Superior temporal gyrus (tissue), 1 donor: Measurements from ENCODE around the gene CCDC177.

ENCODE experiments used
- DNase-seq: peaks from one replicate; pipeline ENCODE4 v3.0.0-alpha.2; 2016; ENCODE audit errors: extremely low spot score

CCDC177 gene

DNA sequence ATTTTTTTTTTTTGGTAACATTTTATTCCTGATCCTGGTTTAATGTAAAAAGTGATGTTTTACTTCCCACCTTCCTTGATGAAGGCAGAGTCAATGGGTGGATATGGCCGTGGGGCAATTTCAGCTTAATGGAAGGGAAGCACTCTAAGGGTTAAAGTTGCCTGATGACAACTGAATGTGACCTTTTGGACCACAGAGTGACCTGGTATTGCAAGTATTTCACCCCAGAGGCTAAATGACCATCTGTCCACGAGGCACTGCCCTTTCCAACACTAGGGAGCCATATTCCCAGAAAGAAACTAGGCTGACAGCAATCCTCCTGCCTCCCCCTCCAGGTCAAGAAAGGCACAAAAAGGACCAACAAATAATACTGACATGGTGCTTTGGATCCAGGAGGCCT lies 4.8 kb downstream of the CCDC177 start:
- no peak for DNase-seq

- DNase-seq = no peak
Observed at GRCh38 chr14:69567563-69567962, 7.1 kb downstream of the CCDC177 start.

GRCh38 chr14:69561893-69562292 lies 12.8 kb downstream of the CCDC177 start:
- DNase-seq = no peak

DNA sequence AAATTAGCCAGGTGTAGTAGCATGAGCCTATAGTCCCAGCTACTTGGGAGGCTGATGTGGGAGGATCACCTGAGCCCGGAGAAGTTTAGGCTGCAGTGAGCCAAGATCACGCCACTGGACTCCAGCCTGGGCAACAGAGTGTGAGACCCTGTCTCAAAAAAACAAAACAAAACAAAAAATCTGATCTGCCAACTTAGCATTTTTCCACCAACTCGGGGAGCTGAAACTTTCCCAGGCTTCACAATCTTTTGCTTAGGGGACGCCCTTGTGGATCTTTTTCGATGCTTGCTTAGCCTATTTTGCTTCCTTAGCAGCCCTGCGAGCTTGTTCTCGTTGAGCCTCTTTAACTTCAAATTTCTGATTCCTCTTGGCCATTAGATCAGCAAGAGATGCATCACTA lies 13.8 kb downstream of the CCDC177 start:
- DNase-seq = no peak

- DNase-seq = peak; percentile 70
Observed at GRCh38 chr14:69559581-69560011, 15.1 kb downstream of the CCDC177 start.

- no peak for DNase-seq
Observed at GRCh38 chr14:69558774-69559173, 15.9 kb downstream of the CCDC177 start.

GRCh38 chr14:69554500-69554899 lies 20.2 kb downstream of the CCDC177 start:
- no peak for DNase-seq

DNA sequence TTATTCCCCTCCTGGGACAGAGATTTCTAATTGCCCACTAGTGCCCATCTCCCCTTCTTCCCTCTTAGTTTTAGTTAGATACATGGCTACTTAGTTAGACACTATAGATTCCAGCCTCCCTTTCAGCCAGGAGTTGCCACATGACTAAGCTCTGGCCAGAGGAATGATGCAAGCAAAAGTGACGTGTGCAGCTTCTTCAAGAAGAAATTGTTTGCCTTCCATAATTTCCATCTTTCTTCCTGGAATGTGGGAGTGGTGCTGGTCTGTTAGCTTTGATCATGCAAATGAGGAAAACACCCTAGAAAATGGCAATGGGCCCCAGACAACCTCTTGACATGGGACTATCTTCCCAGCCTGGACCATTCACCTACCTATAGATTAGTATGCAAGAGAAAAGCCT lies 21.4 kb downstream of the CCDC177 start:
- DNase-seq = no peak

GRCh38 chr14:69551511-69551910 lies 23.2 kb downstream of the CCDC177 start:
- no peak for DNase-seq

DNA sequence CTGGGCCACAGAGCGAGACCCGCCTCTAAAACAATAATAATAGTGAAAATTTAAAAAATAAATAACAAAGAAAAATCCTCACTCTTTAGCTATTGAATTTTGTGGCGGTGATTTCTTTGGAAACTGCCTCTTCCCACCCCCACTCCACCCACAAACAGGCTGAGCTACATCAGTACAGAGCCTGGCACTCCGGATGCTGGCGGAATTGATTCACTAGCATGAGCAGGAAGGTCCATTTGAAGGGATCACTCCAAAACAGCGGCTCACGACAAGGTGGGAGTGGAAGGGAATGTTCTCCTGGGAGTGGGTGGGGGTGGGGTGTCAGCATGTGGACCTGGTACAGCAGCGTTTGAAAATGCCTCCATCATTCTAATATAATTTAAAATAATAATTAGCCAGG lies 26.1 kb downstream of the CCDC177 start:
- DNase-seq = no peak

GRCh38 chr14:69547701-69548348 lies 26.8 kb downstream of the CCDC177 start:
- DNase-seq = no peak

DNA sequence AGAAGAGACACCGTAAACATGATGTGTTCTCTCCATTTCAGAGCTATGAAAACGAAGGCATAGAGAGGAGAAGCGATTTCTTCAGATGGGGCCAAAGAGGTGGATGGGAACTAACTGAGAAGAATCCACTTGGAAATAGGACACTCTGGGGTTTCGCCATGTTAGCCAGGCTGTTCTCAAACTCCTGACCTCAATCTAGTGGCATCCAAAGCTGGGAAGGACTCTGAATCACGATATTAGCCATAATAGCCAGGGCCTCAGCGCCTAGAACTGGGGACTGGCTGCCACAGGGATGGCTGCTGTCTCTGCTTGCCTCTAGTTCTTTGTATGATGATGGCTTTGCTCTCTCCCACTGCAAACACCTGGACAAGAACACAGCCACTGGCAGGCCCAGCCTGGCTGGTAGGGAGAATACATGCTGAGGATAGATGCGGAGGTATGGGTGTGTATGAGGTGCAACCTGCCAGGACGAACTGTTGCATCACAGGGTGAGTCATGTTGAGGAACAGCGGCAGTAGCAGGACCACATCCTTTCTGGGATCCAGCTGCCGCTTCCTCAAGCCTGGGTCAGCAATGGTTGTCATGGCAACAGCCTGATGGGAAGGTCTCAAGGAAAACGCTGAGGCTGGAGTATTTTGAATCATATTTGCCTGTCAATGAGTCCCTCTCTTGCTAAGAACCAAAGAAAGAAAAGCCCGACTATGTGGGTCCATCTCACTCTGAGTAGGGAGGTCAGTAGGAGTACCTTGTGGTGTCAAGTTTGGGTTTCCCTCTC lies 31.1 kb downstream of the CCDC177 start:
- DNase-seq = peak; percentile 56

DNA sequence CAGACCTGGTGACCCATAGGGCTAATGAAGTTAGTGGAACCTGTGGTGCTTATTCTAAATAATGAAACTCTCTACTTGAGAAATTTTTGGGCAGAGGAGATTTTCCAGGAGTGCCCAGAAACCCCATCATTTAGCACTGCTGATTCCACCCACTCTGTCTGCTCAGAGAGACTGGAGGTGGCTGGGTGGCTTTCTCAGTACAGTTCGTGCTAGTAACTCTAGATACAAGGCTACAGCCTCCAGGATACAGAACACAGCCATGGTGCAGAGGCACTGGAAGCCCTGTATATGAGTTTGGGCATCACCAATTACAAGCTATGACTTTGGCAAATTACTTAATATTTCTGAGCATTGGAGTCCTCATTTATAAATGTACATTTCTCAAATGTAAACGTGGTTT lies 32.4 kb downstream of the CCDC177 start:
- no peak for DNase-seq

- no peak for DNase-seq
Observed at GRCh38 chr14:69540654-69541335, 33.9 kb downstream of the CCDC177 start.

GRCh38 chr14:69539631-69540410 lies 34.9 kb downstream of the CCDC177 start:
- no peak for DNase-seq

DNA sequence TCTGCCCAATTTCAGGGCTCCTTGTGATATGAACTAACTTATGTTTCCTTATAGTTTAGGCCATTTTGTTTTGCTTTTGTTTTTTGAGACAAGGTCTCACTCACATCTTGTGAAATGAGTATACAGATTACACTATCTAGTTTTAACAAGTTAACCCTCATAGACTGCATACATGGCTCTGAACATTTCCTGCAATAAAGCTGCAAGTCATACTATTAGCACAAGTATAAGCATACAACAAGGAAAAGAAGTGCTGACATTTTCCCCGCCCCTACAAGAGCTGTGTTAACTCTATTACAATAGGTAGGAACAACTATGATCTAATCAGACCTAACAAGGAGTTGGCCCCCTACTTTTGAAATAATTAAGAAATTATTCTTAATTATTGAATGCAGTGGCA lies 35.9 kb downstream of the CCDC177 start:
- DNase-seq = no peak

DNA sequence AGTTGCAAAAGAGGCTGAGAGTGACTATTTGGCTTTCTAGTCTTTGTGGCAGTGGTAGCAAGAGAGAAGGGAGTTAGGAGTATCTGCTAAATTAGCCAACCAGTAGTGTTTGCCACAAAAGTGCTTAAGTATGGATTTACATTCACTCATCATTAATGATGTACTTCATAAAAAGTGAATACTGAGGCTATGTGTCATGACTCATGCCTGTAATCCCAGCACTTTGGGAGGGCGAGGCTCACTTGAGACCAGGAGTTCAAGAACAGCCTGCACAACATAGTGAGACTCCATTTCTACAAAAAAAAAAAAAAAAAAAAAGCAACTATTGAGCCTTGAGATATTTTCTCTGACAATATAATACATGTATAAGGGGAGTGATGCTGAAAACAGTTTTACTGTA lies 36.8 kb downstream of the CCDC177 start:
- DNase-seq = no peak

DNA sequence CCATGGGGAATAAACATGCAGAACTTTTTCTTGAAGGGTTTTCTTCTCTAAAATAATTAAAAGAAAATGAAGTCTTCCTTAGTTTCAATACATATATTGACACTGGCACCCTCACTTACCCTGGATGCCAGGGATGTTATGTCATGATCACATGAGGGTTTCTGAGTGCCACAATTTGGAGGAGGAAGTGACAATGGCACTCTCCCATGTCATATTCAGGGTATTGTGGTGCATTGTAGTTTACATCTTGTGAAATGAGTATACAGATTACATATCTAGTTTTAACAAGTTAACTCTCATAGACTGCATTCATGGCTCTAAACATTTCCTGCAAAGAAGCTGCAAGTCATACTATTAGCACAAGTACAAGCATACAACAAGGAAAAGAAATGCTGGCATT lies 37.7 kb downstream of the CCDC177 start:
- DNase-seq = no peak

- peak; percentile 77 for DNase-seq
Observed at GRCh38 chr14:69535230-69535848, 39.3 kb downstream of the CCDC177 start.

- no peak for DNase-seq
Observed at GRCh38 chr14:69532561-69533340, 41.9 kb downstream of the CCDC177 start.

DNA sequence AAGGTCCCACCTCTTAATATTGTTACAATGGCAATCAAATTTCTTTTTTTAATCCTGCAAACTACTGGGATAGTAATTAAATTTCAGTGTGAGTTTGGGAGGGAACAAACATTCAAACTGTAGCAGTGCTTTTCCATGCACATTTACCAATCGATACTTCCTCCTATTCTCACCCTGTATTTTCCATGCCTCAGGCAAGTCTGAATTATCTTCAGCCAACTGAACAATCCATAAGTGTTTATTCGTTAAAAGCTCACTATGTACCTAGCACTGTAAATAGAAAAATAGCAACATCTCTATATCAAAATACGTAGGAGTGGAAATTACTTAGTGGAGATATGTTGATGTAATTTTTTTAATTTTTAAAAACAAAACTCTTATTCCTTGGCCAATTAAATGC lies 43.5 kb downstream of the CCDC177 start:
- DNase-seq = no peak
